Loucy (cell line): ENCODE data around the gene NHEJ1.

ENCODE experiments used
- H2AFZ ChIP-seq: fragments of 200-600 bp; sonication (generic); 2 replicates; pipeline ENCODE4 v1.6.0; 2016; ENCODE audit warnings: antibody characterized with exemption, mild to moderate bottlenecking, low read length, moderate library complexity
- H3F3A ChIP-seq: fragments of 200-600 bp; 2 replicates; pipeline ENCODE4 v1.6.0; 2016; ENCODE audit warnings: antibody characterized with exemption, low read depth, mild to moderate bottlenecking
- H3K27me3 ChIP-seq: fragments of 200-600 bp; sonication (generic); 2 replicates; pipeline ENCODE4 v1.6.1; 2014; ENCODE audit warnings: low read length, mild to moderate bottlenecking; ENCODE audit not compliant: insufficient read depth, poor library complexity, severe bottlenecking
- H3K36me3 ChIP-seq: fragments of 200-600 bp; sonication (generic); 2 replicates; pipeline ENCODE4 v1.6.1; 2016; ENCODE audit warnings: low read length; ENCODE audit not compliant: insufficient read depth
- H3K4me1 ChIP-seq: fragments of 200-600 bp; sonication (generic); 2 replicates; pipeline ENCODE4 v1.5.1; 2014; ENCODE audit warnings: low read length, mild to moderate bottlenecking; ENCODE audit not compliant: insufficient read depth, poor library complexity, severe bottlenecking
- H3K4me2 ChIP-seq: fragments of 200-600 bp; sonication (generic); 2 replicates; pipeline ENCODE4 v1.6.0; 2014; ENCODE audit warnings: antibody characterized with exemption, low read length, low read depth, mild to moderate bottlenecking; ENCODE audit not compliant: poor library complexity, severe bottlenecking
- H3K4me3 ChIP-seq: fragments of 200-600 bp; sonication (generic); 2 replicates; pipeline ENCODE4 v1.5.1; 2014; ENCODE audit warnings: low read length, mild to moderate bottlenecking, mixed read lengths; ENCODE audit not compliant: poor library complexity, severe bottlenecking
- H3K79me2 ChIP-seq: fragments of 200-600 bp; sonication (generic); 2 replicates; pipeline ENCODE4 v1.6.1; 2014; ENCODE audit warnings: low read length; ENCODE audit not compliant: insufficient read depth
- H3K9ac ChIP-seq: fragments of 200-600 bp; sonication (generic); 2 replicates; pipeline ENCODE4 v1.6.0; 2014; ENCODE audit warnings: mild to moderate bottlenecking, low read depth, low read length, moderate library complexity; ENCODE audit not compliant: poor library complexity, severe bottlenecking
- H3K9me2 ChIP-seq: fragments of 200-600 bp; sonication (generic); replicated peaks from 2 replicates; pipeline ENCODE4 v1.6.1; 2016; ENCODE audit warnings: low read depth, low read length, mixed read lengths
- H3K9me3 ChIP-seq: fragments of 200-600 bp; sonication (generic); 2 replicates; pipeline ENCODE4 v1.6.1; 2014; ENCODE audit warnings: mild to moderate bottlenecking, antibody characterized with exemption, low read length, low read depth; ENCODE audit not compliant: insufficient read depth
- H4K20me1 ChIP-seq: fragments of 200-600 bp; sonication (generic); 2 replicates; pipeline ENCODE4 v1.6.0; 2014; ENCODE audit warnings: antibody characterized with exemption, low read length, mild to moderate bottlenecking; ENCODE audit not compliant: insufficient read depth, poor library complexity, severe bottlenecking
- CTCF ChIP-seq: fragments of 200-600 bp; sonication (generic); conservative IDR thresholded peaks from 2 replicates; pipeline ENCODE4 v1.5.1; 2014; ENCODE audit warnings: mild to moderate bottlenecking, antibody characterized with exemption, low read length
- EZH2phosphoT487 ChIP-seq: fragments of 200-600 bp; IDR thresholded peaks from 2 replicates; pipeline ENCODE4 v1.6.1; 2018; ENCODE audit warnings: antibody characterized with exemption, mild to moderate bottlenecking, moderate library complexity, borderline replicate concordance

NHEJ1 gene

GRCh38 chr2:219095406-219095935 lies 65.1 kb downstream of the NHEJ1 start:
- no peak overlapping the region for H3K9ac ChIP-seq
- H3K4me1 ChIP-seq, result peaks cover 8% of the 10 kb centered on the region
- H3K36me3 ChIP-seq, result no peaks in the 10 kb centered on the region; the same call in 1 of the 2 replicates
- no peak overlapping the region for H3K4me3 ChIP-seq
- H3K9me2 ChIP-seq, result no peaks in the 10 kb centered on the region
- no peaks in the 10 kb centered on the region for H3F3A ChIP-seq
- TF ChIP-seq EZH2phosphoT487, result no peak
- TF ChIP-seq CTCF, result no peak
- H2AFZ ChIP-seq, result no peak overlapping the region
- H3K27me3 ChIP-seq, result no peaks in the 10 kb centered on the region
- no peaks in the 10 kb centered on the region for H3K79me2 ChIP-seq
- no peaks in the 10 kb centered on the region for H4K20me1 ChIP-seq
- no peaks in the 10 kb centered on the region for H3K9me3 ChIP-seq
- H3K4me2 ChIP-seq, result no peak overlapping the region

GRCh38 chr2:219094171-219094570 lies 66.4 kb downstream of the NHEJ1 start:
- Histone ChIP-seq H2AFZ (no peak overlapping the region), H3K4me1 (peaks cover 8% of the 10 kb centered on the region), H3K36me3 (no peaks in the 10 kb centered on the region; the same call in 1 of the 2 replicates), H3K79me2 (no peaks in the 10 kb centered on the region), H3K4me3 (no peak overlapping the region), H3K4me2 (peak overlapping the region; percentile 32), H3K27me3 (no peaks in the 10 kb centered on the region), H3K9ac (no peak overlapping the region), H3K9me2 (no peaks in the 10 kb centered on the region), H3F3A (no peaks in the 10 kb centered on the region), H4K20me1 (no peaks in the 10 kb centered on the region), H3K9me3 (no peaks in the 10 kb centered on the region)
- TF ChIP-seq EZH2phosphoT487 (no peak), CTCF (no peak)

- no peak overlapping the region for H3K4me3 ChIP-seq
- peaks cover 24% of the 10 kb centered on the region for H3K4me1 ChIP-seq
- no peak overlapping the region for H3K4me2 ChIP-seq
- no peak overlapping the region for H3K9ac ChIP-seq
- no peaks in the 10 kb centered on the region for H4K20me1 ChIP-seq
- TF ChIP-seq CTCF (no peak), EZH2phosphoT487 (no peak)
- no peaks in the 10 kb centered on the region for H3K27me3 ChIP-seq
- H3K79me2 ChIP-seq, result no peaks in the 10 kb centered on the region
- H3K36me3 ChIP-seq, result no peaks in the 10 kb centered on the region; the same call in 1 of the 2 replicates
- no peaks in the 10 kb centered on the region for H3K9me3 ChIP-seq
- no peaks in the 10 kb centered on the region for H3F3A ChIP-seq
- H3K9me2 ChIP-seq, result no peaks in the 10 kb centered on the region
- H2AFZ ChIP-seq, result no peak overlapping the region
Measured at GRCh38 chr2:219090436-219091299, 69.9 kb downstream of the NHEJ1 start.
